ENCODE measurements around the gene DKKL1.
"Not testable (repeated sequence)": the region's sequence is repeated elsewhere in the genome, so short reads cannot be mapped to it uniquely, and the experiment has no call there.

DKKL1 gene

GRCh38 chr19:49363268-49364082 lies at the start of gene DKKL1:
Gene DKKL1 (plus strand): TSS chr19:49363877. CDS start chr19:49363999, 122 bp downstream.
- peak; percentile 98 for DNase-seq

- DNase-seq = no peak
Measured at GRCh38 chr19:49315111-49315510, 48.6 kb upstream of the DKKL1 start.

GRCh38 chr19:49316284-49316683 lies 47.4 kb upstream of the DKKL1 start:
- DNase-seq = no peak

GRCh38 chr19:49318296-49318695 lies 45.4 kb upstream of the DKKL1 start:
- DNase-seq = no peak

- DNase-seq = no peak
Measured at GRCh38 chr19:49324801-49325576, 38.7 kb upstream of the DKKL1 start, which contains the start of gene SLC6A16. Gene SLC6A16 (minus strand): TSS chr19:49325191. CDS start chr19:49311347, 13,844 bp downstream.

- not testable (repeated sequence) for DNase-seq
Measured at GRCh38 chr19:49325756-49326155, 37.9 kb upstream of the DKKL1 start.

- DNase-seq = no peak
Measured at GRCh38 chr19:49326165-49326704, 37.4 kb upstream of the DKKL1 start.

- DNase-seq = no peak
Measured at GRCh38 chr19:49327878-49328544, 35.7 kb upstream of the DKKL1 start.

GRCh38 chr19:49328741-49329140 lies 34.9 kb upstream of the DKKL1 start:
- no peak for DNase-seq

GRCh38 chr19:49331187-49331586 lies 32.5 kb upstream of the DKKL1 start:
- DNase-seq = not testable (repeated sequence)

- DNase-seq = no peak
Measured at GRCh38 chr19:49331616-49332055, 32.0 kb upstream of the DKKL1 start.

GRCh38 chr19:49332691-49333417 lies 30.8 kb upstream of the DKKL1 start:
- not testable (repeated sequence) for DNase-seq

GRCh38 chr19:49333418-49333805 lies 30.3 kb upstream of the DKKL1 start:
- DNase-seq = no peak

- DNase-seq = no peak
Measured at GRCh38 chr19:49333811-49334288, 29.8 kb upstream of the DKKL1 start.

GRCh38 chr19:49335071-49335783 lies 28.4 kb upstream of the DKKL1 start, which contains the start of gene CD37:
Gene CD37 (plus strand): TSS chr19:49335406. CDS start chr19:49335541, 135 bp downstream.
- no peak for DNase-seq

GRCh38 chr19:49335784-49336481 lies 27.7 kb upstream of the DKKL1 start:
- DNase-seq = no peak

- no peak for DNase-seq
Measured at GRCh38 chr19:49336482-49337266, 27.0 kb upstream of the DKKL1 start.

GRCh38 chr19:49337267-49338022 lies 26.2 kb upstream of the DKKL1 start:
- no peak for DNase-seq
